HG03175 (cell line): ENCODE measurements around the gene NLGN4X.

Experiments used
- ATAC-seq: cut with Tn5 transposase; IDR thresholded peaks from one replicate; pipeline ENCODE4 v1.9.1; 2021; ENCODE audit warnings: mild to moderate bottlenecking, moderate library complexity; ENCODE audit not compliant: unreplicated experiment

The NLGN4X gene

GRCh38 chrX:6228720-6229119, at the start of gene NLGN4X:
TSS of gene NLGN4X (minus strand) at chrX:6228867. CDS start at chrX:6151466, 77,401 bp downstream.
- ATAC-seq: no peak

DNA sequence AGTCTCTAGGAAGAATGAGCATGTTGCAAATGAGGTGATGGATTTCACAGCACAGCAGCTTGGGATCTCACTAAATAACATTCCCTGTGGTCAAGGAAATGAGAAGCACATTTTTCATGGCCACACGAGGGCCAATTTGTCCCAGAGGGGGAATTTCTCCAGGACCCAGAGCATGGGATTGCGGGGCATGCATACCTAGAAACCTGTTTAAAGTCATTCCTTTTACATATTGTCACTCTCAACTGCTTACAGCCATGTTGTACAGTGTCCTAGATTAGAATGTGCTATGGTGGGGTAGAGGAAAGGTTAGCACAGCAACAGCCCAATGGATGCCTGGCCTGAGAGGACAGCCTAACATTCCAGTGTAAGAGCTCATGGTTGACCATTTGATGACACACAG, 37.4 kb upstream of the NLGN4X start:
- no peak for ATAC-seq

DNA sequence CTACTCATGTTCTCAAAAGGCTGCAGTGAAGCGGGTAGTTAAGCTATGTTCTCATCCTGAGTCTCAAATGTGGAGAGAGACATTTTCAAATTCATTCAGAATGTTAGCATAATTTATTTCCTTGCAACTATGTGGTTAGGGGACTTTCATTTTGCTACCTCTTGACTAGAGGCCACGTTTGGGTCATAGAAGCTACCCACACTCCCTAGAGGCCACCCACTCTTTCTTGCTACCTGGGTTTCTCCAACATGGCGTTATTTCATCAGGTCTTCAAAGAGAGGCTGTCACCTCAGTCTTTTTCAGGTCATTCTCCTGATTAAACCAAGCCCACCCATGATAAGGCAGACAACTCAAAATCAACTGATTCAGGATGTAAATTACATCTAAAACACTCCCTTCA, 34.3 kb upstream of the NLGN4X start:
- no peak for ATAC-seq

DNA sequence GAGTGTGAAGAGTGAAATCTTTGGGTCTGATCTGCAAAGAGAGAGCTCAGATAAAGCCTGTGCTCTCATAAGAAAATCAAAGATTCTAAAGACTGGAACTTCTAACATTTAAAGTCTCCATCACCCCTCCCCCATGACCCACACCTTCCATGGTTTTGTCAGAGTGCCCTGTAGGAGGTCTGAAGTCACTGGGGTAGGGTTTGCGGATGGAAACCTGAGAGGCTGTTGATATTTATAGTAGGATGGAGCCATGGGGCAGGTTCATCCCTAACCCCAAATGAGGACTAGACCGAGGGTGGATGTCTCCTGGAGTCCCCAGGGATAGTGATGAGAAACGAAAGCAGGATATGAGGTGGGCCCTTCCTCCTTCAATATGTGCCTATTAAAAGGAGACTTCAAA, 28.4 kb upstream of the NLGN4X start:
- ATAC-seq: no peak

DNA sequence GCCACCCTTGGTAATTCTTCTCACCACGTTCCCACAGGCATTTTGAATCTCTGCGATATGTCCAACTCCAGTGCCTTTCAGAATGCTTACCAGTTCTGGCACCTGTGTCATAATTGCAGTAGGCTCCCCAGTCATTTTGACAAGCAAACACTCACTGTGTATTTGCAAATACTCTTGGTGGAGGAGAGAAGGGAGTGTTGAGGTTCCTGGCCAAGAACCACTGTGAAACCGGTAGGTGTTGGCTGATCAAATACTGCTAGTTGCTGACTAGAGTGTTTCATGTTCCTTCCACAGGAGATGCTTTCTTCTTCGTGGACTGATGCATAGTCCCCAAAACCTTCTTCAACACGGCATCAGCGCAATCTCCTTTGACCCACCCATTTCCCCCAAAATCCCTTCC, 16.0 kb upstream of the NLGN4X start:
- ATAC-seq: no peak

GRCh38 chrX:6238576-6238975, 9.9 kb upstream of the NLGN4X start:
- no peak for ATAC-seq

DNA sequence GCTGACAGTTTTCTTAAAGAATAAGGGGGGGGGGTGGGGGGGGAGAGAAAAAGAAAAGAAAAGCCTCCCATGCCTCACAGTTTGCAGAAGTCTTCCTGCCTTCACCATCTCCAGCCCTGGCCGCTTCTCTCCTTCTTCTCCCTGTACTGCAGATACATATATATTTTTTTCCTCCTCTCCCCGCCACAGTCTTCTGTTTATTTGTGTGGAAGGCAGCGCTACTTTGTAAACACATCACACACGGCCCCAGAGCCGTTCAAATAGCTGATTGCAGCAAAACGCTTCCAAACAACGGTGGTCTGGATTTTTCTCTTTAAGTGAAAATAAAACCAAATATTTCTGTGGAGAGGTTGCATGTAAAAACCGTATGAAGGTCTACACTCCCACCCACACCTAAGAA, 732 bp downstream of the NLGN4X start:
- no peak for ATAC-seq

- ATAC-seq: no peak
Observed at GRCh38 chrX:6227453-6227835, 1.2 kb downstream of the NLGN4X start.

GRCh38 chrX:6226596-6227452, 1.8 kb downstream of the NLGN4X start:
- ATAC-seq: no peak

DNA sequence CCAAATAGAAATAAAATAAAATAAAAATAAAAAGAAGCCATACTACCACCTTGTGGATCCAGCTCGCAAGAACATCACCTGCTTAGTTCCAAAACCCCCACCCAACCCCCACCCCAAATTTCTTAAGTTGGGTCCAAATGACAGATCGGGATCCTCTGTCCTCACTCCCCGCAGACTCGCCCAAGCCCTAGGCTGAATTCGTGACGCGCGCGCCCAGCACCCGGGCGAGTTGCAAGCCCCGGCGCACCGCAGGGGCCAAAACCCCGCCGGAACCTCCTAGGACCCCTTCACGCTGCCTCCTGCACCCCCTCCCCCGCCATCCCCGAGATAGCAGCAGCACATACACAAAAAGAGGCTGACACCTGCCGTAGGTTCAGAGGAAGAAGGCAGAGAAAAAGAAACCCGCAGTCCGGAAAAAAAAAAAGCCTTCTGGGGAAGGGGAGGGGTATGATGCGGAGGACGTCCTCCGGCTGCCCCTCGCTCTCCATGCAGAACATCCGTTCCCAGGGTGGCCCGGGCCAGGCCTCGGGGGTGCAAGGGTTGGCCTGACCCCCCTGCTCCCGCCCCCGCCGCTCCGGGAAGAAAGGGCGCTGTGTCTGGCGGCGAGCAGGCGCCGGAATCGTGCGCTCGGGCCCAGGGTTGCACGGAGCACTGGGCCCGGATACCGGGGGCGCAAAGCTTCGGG, 2.6 kb downstream of the NLGN4X start:
- no peak for ATAC-seq

GRCh38 chrX:6225288-6225910, 3.3 kb downstream of the NLGN4X start:
- no peak for ATAC-seq

DNA sequence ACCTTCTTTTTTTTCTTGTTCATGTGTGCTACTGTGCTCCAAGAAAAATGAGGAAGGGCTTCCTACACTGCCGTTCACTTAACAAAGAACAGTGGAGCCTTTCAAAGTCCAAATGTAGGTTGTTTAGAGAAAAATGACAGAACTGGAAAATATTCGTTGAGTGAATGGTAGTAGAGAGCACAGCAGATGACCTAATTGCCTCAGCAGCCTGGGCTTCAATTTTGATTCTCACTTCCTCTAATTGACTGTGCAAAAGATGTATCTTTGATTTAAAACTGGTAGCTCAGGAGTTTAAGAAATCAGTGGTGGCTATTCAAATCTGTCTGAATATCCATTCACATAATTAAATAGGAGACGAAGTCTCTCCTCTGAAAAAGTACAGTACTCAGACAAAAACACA, 5.2 kb downstream of the NLGN4X start:
- ATAC-seq: peak; percentile 45

DNA sequence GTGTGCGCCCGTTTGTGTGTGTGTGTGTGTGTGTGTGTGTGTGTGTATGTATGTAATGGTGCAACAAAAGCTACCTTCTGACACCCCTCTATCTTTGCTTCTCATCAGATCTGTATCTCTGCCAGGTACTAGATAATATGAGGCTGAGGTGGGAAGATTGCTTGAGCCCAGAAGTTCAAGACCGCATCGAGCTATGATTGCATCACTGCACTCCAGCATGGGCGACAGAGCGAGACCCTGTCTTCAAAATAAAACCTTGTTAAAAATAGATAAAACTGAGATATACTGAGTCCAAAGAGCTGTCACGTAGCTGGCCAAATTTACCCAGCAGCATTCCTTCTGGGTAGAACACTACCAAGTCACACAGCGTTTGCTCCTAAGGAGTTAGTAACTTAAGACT, 18.4 kb downstream of the NLGN4X start:
- ATAC-seq: no peak

DNA sequence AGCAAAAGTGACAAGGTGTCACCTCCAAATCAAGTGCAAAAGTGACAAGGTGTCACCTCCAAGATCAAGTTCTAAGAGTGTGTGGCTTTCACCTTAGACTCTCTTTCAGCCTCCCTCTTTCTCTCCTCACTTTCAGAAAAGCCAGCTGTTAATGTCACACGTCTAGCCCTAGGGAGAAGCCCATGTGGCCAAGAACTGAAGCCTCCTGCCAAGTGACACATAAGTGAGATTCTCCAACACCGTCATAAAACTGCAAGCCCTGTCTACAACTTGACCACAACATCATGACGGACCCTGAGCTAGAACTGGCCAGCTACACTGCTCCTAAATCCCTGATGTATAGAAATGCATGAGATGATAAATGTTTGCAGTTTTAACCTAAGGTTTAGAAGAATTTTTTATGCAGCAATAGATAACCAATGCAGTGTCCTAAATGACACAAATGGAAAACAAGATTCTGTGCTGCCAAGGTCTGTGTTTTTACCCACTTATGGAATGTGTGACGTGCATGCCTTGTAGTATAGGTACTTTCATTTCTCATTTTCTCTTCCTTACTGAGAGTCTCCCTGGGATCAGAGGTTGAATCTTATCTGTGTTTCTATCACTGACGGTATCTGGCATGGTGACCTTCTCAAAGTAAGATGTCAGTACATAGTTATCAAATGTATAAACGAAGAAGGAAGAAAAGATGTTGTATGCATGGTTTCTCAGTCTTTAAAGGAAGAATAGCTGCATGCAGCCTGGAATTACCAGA, 25.0 kb downstream of the NLGN4X start:
- peak; percentile 80 for ATAC-seq

DNA sequence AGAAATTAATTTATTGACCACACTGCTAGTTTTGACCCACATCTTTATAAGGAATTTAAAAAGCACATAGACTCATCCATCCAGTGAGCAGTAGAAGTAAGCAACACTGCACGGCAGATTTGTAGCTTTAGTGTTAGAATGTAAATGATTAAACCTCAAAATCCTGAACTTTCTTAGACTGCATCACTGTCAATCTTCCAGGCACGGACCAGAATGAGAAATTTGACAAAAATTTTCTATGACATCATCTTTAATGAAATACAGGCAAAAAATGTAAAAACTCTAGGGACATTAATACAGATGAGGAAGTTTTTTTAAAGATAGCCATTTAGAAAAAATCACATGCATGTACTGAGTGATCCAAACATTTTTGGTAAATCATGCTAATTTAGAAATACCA, 29.2 kb downstream of the NLGN4X start:
- no peak for ATAC-seq

- ATAC-seq: no peak
Observed at GRCh38 chrX:6187256-6187655, 41.4 kb downstream of the NLGN4X start.

GRCh38 chrX:6184900-6185515, 43.7 kb downstream of the NLGN4X start:
- peak; percentile 100 for ATAC-seq

- no peak for ATAC-seq
Observed at GRCh38 chrX:6175914-6176313, 52.8 kb downstream of the NLGN4X start.

DNA sequence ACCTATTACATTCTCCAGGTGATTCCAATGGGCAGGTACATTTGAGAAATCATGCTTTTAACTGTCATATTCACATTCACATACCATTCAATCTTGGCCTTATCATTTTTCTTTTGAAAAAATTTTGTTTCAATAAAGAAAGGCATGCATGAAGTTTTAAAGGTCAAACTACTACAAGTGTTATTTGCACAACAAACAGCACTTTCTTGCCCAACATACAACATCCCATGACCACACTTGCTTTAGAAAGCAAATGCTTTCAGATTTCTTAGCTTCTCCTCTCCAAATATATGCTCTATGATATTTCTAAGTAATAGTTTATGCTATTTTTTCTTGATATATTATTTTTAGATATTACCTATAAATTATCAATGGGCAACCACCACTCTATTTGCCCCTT, 58.2 kb downstream of the NLGN4X start:
- ATAC-seq: no peak

DNA sequence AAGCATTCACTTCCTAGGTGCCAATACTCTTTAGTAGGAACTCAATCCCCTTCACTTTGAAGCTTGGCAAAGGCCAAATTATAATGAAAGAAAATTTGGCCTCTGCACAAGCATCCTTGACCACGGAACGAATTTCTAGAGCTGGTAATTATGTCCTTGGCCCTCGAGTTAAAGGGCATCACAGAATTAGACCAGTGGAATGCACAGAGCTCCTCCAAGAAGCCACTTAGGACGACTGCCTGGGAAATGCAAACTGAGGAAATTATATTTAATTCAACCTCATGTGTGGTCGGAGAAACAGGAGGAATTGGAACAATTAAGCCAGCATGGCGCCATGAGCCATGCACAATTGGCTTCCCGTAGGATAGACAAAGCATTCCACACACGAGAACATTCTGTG, 59.3 kb downstream of the NLGN4X start:
- no peak for ATAC-seq

GRCh38 chrX:6163721-6164120, 64.9 kb downstream of the NLGN4X start:
- ATAC-seq: no peak
